Stimulated activated CD8-positive, alpha-beta memory T cell treated with anti-CD3 and anti-CD28 coated beads, Interleukin-2, amount 100 ng/mL, for 48 hours (primary cell): ENCODE measurements around the gene PDIK1L.
A peak's percentile ranks its signal among the peaks of the same experiment; 100 is the strongest.
"Not testable (repeated sequence)": the region's sequence is repeated elsewhere in the genome, so short reads cannot be mapped to it uniquely, and the experiment has no call there.

Experiments used
- DNase-seq, 2 donors: peaks; one replicate each; pipeline ENCODE4 v3.0.0-alpha.2; 2020; ENCODE audit warnings: low read depth in 2 of 2

Gene PDIK1L

DNA sequence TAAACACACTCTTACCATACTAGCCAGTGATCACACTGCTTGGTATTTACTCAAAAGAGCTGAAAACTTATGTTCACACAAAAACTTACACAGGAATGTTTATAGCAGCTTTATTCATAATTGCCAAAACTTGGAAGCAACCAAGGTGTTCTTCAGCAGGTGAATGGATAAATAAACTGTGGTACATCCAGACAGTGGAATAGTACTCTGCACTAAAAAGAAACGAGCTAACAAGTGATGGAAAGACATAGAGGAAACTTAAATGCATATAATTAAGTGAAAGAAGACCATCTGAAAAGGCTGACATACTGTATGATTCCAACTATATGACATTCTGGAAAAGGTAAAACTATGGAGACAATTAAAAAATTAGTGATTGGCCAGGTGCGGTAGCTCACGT lies 20.7 kb upstream of the PDIK1L start:
- DNase-seq = no peak

DNA sequence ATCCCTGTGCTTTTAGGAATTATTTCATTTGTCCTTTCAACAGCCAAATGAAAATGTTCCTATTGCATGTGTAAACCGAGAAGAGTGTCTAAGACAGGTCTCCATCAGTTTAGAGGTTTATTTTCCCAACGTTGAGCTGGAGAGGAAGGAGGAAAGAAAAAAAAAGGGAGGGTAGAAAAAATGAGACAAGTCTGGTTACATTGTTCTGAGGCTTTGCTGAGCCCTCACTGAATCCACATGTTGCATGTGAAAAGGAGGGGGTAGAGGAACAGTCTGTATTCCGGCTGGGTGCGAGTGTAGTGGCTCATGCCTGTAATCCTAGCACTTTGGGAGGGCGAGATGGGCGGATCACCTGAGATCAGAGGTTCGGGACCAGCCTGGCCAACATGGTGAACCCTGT lies 19.2 kb upstream of the PDIK1L start:
- no peak for DNase-seq

DNA sequence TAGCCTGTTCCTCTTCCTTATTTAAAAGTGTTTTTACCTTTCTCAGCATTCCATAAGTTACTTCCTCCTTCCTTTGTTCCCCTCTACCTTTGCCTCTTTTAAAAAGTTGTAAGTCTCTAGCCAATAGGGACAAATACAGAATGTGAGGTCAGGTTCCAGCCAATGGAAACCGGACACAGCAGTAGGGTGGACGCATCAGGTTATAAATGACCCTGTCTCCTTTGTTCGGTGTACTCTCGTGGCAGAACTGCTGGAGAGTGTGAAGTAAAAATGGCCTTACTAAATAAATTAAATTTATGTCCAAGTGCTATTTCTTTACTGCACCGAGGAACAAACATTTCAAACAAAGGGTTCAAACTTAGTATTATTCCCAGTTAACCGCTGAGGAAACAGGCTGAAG lies 18.1 kb upstream of the PDIK1L start:
- not testable (repeated sequence) for DNase-seq

DNA sequence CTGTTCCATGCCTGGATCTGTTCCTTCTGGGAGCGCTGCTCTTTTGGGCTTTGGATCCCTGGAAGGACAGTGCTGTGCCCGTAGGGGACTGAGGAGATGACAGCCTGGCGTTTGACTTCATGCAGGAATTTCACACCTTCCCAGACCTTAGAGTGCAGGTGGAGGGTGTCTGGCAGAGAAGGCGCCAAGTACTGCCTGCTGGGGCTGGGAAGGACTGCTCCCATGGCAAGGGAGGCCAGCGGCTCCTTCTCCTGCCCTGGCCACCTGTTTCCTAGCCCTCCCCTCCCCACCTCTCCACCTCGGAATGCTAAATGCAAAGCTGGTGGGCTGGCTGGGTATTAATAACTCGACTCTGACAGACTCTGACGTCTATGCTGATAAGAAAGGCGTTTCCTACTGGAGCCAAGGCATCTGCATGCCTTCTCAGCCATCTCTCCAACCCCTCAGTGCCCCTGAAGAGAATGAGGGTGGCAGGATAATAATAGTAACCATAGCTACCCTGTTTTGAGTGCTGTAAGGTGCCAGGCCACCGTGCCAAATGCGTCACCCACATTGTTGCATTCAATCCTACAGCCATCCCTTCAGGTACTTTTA lies 17.5 kb upstream of the PDIK1L start:
- no peak for DNase-seq

DNA sequence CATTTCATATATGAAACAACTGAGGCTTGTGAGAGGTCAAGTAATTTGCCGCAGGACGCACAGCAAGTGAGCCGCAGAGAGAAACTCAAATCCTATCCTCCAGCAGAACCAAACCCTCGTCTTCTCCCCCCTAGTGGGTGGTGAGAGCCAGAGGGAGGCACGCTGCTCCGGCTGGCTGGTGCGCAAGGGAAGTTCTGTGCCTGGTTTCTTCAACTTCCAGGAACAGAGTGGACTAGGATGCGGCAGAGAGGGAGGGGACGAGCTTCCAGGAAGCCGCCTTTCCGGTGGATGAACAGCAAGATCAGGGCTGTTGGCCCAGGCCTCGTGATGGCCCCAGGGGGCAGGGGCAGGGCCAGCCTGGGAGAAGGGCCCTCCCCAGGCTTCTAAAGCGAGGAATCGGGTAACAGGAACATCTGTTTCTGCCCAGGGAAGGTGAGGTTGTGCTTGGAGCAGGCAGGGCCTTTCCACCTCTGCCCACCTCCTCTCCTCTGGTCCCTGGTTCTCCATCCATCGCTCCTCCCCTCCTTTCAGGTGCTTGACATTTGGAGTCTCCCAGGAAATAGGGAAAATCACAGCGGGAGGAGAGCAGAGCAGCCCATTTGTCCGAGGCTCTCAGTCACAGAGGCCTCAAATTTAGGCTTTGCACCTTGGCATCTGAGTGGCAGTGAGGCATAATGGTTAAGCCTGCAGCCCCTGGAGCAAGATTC lies 16.8 kb upstream of the PDIK1L start:
- DNase-seq = no peak

DNA sequence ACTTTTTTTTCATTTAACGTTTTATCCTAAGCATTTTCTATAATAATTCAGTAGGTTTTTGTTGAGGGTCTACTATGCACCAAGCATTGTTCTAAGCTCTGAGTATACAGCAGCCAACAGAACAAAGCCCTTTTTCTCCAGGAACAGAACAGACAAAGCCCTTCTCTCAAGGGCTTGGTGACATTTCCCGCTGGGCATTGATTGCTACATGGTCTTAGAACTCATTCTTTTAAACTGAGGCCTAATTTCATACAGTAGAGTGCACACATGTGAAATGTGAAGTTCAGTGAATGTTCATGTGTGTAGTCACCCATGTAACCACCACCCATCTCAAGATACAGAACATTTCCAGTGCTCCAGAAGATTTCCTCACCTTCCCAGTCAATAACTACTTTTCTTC lies 15.2 kb upstream of the PDIK1L start:
- no peak for DNase-seq

DNA sequence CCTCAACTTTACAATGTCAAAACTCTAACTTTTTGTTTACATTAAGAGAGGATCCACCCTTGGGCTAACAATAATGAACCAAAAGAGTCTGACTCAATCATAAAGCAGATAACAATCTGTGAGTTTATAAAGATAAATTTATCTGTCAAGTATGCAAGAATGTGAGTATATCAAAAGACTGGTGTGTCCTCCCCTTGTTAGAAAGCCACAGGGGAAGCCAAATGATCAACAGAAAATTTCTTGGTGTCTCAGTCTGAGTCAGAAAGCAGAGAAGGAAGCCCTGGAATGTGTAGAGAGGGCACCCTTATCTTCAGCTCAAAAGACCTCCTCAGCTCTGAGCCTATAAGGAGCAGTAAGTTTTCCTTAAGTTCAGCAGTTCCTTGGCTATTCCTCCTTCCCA lies 13.9 kb upstream of the PDIK1L start:
- DNase-seq = no peak

DNA sequence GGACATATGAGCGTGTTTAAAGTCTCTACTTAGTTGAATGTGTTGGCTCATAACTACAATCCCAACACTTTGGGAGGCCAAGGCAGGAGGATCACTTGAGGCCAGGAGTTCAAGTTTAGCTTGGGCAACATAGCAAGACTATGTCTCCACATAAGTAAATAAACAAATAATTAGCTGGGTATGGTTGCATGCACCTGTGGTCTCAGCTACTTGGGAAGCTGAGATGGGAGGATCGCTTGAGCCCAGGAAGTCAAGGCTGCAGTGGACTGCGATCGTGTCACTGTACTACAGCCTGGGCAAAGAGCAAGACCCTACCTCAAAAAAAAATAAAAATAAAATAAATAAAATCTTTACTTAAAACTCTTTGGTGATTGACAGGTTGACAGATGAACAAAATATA lies 13.0 kb upstream of the PDIK1L start:
- DNase-seq = no peak

DNA sequence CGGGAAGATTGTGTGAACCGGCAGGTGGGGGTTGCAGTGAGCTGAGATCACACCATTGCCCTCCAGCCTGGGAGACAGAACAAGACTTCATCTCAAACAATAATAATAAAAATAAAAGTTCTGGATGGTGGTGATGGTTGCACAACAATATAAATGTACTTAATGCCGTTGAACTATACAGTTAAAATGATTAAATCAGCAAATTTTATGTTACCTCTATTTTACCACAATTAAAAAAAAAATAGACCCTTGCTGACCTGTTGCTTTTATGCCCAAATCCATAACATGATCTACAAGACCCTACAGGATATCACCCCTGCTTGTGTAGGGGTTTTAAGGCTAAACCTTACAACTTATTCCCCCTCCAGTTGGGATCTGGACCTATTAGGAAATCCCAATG lies 11.8 kb upstream of the PDIK1L start:
- DNase-seq = no peak

DNA sequence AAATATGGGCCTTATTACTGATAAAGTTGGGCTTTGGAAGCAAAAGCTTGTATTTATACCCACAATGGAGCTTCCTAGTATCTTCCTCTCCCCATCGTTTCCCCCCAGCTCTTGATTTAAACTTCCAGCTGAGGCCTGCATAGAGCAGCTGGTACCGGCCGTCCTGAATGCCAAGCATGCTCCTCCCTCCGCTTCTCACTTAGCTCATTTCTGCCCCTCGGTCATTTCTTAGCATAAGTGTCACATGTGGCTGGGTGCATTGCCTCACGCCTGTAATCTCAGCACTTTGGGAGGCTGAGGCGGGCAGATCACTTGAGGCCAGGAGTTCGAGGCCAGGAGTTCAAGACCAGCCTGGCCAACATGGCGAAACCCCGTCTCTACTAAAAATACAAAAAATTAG lies 11.4 kb upstream of the PDIK1L start:
- not testable (repeated sequence) for DNase-seq

DNA sequence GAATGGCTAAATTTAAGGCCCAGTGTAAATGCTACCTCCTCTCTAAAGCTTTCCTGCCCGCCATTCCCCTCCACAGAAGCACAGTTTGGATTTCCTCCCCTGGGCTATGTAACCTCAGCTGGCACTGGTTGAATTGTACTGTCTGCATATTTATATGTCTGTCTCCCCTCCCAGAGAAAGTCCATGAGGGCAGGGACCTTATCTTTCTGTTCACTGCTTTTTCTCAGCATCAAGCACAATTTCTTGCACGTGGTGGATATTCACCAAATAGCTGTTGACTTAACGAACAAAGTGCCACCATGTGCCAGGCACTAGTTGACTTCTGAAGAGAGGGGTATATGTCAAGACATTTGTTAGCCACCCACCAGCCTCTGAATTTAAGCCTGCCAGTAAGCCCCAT lies 9.5 kb upstream of the PDIK1L start:
- DNase-seq = no peak

DNA sequence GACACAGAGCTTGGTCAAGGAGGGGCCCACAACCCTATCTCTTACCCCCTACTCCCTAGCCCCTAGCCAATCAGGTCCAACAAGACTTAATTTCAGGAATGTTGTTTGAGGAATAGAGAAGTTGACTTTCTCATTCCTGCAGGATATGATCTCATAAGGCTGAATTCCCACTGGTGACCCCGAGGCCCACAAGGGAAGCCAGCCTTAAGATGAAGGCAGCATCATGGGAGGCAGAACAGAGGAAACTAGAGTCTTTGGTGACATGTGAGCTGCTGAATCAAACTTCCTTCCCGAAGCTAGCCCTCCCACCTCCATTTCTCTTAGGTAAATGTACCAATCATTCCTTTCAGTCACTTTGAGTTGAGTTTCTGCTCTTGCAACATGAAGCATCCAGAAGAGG lies 9.1 kb upstream of the PDIK1L start:
- no peak for DNase-seq

DNA sequence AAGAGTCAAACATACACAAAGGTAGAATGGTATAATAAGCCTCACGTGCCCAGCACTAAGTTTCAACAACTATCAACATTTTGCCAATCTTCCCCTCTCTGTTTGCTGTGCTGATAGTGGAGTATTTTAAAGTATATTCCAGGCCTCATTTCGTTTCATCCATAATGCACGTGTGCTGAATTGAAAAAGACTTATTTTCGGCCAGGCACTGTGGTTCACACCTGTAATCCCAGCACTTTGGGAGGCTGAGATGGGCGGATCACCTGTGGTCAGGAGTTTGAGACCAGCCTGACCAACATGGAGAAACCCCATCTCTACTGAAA lies 6.4 kb upstream of the PDIK1L start:
- not testable (repeated sequence) for DNase-seq

DNA sequence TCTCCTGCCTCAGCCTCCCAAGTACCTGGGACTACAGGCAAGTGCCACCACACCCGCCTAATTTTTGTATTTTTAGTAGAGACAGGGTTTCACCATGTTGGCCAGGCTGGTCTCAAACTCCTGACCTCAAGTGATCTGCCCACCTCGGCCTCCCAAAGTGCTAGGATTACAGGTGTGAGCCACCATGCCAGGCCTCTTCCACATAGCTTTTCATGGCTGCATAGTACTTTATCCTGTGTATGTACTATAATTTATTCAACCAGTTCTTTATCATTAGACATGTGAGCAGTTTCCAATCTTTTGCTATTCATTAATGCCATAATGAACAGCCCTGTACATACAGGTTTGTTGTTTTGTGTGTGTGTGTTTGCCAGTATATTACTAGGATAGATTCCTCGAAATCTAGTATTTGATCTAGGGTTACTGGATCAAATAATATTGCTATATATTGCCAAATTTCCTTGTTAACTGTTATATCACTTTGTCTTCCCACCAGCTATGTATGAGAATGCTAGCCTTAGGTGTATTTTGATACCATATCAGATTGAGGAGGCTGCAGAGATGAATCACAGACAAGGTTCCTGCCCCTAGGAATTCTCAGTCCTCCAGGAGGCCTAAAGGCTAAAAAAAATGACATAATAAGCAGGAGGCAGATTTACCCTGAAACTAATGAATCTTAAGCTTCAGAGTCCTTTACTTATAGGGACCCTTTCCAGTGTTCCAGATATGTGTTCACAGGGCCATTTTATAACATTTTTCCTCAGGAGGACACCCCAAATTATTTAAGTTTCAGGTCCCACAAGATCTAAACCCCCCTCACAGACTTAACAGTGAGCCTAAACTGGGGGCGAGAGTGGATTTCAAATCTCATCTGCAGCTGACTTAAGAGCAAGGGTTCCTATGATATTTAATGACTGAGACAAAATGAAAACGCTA lies 2.1 kb upstream of the PDIK1L start:
- no peak for DNase-seq

DNA sequence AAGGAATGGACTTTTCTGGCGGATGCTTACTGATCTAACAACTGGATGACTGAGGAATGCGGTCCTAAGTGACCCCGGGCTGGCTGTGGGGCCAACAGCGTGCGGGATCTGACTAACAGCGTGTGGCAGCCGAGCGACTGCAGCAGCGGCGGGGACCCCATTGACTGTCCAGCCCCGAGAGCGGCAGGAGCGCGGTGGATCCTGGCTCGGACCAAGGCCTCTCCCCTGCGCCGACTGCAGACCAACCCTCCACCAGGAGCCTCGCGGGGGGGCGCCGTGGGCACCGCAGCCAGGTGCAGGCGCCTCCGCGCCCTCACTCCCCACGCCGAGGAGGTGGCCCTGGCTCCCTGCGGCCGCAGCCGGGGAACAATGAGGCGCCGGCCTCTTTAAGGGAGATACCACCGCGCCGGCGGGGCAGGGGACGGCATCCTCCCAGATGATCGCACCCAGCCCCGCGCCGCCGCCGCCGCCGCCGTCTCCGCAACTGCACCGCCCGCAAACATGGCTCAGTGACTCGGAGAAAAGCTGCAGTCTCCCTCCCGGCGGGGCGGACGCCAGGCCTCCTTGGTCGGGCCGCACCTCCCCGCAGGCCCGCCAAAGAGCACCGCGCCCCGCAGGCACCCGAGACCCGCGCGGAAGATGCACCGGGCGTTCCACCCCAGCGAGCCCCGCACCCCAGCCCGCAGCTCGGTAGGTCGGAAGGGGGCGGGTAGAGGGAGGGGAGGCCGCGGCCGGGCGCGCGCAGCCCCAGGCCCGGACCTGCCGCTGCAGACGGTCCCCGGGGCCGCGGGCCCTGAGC lies 694 bp upstream of the PDIK1L start:
- peak; percentile 52 to 58 for DNase-seq

DNA sequence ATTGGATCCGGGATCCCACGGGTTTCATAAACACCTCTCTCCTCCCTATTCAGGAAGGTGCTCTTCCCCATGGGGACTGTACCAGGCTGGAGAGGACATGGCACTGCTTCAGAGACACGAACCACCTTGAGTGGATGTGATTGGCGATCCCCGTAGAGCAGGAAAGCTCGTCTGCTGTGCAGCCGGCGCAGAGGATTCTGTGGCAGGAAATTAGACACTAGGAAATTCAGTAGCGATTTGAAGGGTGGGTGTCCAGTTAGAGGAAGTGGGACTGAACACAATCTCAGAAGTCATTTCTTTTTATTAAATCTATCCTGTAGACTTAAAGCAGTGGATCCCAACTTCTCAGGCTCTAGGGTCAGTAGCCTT lies 767 bp downstream of the PDIK1L start:
- DNase-seq = no peak

DNA sequence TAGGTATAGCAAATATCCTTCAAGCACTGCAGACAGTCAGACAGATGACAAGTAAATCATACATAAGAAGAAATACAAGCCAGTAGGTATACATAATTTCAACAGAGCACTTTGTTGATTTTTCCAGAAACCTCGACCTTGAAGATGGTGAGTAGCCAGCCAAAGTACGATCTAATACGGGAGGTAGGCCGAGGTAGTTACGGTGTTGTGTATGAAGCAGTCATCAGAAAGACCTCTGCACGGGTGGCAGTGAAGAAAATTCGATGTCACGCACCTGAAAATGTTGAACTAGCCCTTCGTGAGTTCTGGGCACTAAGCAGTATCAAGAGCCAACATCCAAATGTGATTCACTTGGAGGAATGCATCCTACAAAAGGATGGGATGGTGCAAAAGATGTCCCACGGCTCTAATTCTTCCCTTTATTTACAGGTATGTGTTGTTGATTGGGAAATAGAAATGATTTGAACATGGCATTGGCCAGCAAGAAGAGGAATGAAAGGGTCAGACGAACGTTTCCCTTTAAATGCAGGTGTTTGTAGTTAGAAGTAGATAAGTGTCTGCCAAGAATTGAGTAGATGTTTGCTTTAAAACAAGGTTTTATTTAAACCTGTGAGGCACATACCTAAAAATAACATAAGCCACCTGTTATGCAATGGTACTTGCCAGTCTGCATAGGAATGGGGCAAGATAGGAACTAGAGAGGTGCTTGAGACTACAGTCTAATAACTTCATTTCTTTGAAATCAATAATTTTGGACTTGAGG lies 2.7 kb downstream of the PDIK1L start:
- no peak for DNase-seq

DNA sequence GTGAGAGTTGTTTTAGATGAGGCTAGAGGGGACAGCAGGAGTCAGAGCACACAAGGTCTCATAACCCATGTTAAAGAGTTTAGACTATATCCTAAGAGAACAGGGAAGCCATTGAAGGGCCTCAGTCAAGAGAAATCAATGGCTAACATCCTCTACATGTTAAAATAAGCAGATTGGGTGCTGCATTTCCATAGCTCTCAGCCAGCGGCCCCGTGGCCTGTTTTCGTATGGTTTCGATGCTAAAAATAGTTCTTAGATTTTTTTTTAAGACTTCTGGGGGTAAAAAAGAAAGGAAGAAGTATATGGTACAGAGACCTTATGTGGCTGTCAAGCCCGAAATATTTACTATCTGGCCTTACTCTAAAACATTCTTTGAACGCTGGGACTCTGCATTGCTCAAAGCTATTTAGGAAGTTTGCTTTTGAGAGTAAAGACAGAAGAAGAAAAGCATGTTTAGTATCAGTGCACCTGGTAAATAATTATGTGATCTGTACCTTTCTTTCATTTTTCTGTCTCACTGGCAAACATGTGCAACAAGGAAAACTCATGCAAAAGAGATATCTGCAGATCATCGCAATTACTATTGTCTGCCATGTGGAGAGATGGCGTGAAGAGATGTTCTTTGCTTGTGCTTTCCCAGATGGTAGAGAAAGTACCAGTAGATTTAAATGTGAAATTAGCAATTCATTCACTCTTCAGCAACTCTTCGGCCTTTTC lies 8.4 kb downstream of the PDIK1L start:
- DNase-seq = no peak

DNA sequence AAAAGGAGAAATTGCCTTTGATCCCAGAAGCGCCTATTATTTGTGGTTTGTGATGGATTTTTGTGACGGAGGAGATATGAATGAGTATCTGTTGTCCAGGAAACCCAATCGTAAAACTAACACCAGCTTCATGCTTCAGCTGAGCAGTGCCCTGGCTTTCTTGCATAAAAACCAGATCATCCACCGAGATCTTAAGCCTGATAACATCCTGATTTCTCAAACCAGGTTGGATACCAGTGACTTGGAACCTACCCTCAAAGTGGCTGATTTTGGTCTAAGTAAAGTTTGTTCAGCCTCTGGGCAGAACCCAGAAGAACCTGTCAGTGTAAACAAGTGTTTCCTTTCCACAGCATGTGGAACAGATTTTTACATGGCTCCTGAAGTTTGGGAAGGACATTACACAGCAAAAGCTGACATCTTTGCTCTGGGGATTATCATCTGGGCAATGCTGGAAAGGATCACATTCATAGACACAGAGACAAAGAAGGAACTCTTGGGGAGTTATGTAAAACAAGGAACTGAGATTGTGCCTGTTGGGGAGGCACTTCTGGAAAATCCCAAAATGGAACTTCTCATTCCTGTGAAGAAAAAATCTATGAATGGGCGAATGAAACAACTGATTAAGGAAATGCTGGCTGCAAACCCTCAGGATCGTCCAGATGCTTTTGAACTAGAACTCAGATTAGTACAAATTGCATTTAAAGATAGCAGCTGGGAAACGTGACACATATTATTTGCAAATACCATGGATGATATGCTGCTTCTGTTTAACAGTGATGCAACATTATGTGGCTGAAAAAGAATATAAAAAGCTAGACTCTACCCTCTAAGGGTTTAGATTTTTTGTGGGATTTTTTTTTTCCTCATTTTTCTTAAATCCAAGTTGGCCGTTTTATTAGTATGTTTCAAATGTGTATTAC lies 10.5 kb downstream of the PDIK1L start:
- no peak for DNase-seq
